Colonic mucosa (tissue), 4 donors: ENCODE data around the gene ANXA8L1. TPM values are rescaled to one million over a fixed set of nuclear protein-coding genes. Genes with fewer than 3 reads are reported as not detected.
"Not testable (repeated sequence)": the region's sequence is repeated elsewhere in the genome, so short reads cannot be mapped to it uniquely, and the experiment has no call there.

Experiments used
- DNase-seq: peaks from one replicate; pipeline ENCODE4 v3.0.0-alpha.2; 2020
- H3K27ac ChIP-seq: fragments of 200-600 bp; one replicate; pipeline ENCODE4 v1.8.0; 2021
- H3K27me3 ChIP-seq: fragments of 200-600 bp; one replicate; pipeline ENCODE4 v1.8.0; 2021
- H3K36me3 ChIP-seq: fragments of 200-600 bp; one replicate; pipeline ENCODE4 v1.8.0; 2021
- H3K4me1 ChIP-seq: fragments of 200-600 bp; one replicate; pipeline ENCODE4 v1.8.0; 2021; ENCODE audit warnings: mild to moderate bottlenecking
- H3K4me3 ChIP-seq: fragments of 200-600 bp; one replicate; pipeline ENCODE4 v1.8.0; 2021
- H3K9ac ChIP-seq, 2 donors: one replicate each; pipeline ENCODE4 v1.7.0; 2013; ENCODE audit warnings: control low read depth in 2 of 2, low read depth in 2 of 2, low read length in 2 of 2
- H3K9me3 ChIP-seq: fragments of 200-600 bp; one replicate; pipeline ENCODE4 v1.8.0; 2021
- CTCF ChIP-seq: fragments of 200-600 bp; IDR thresholded peaks from one replicate; pipeline ENCODE4 v1.8.0; 2022; ENCODE audit warnings: antibody characterized with exemption, mild to moderate bottlenecking
- intact Hi-C: fragments of 100-400 bp; cut with DNase I; formaldehyde crosslinking; loops from one replicate; pipeline ENCODE4 v1.14.1; 2022
- total RNA-seq, 2 donors: library from RNA; stranded (reverse); fragmentation: NEBNext Ultra II Directional in 1 of 2; extraction: Animal tissue kit (Norgen Biotek cat#: 25700) in 1 of 2; gene quantifications; one replicate each; pipeline ENCODE4 v1.2.1, GENCODE V29; 2021
- donor health status: healthy.
- donor health status: DM: no; HTN: no; CAD: no.
- donor health status: DM: no; HTN: no; CAD: no.

The ANXA8L1 gene
- not detected for total RNA-seq

GRCh38 chr10:46375406-46375805 is at the start of gene ANXA8L1:
Gene ANXA8L1 (plus strand): TSS chr10:46375776. CDS start chr10:46375852, 76 bp downstream.
- H3K9ac ChIP-seq, H3K36me3 ChIP-seq, H3K4me3 ChIP-seq, intact Hi-C loops, H3K9me3 ChIP-seq, H3K4me1 ChIP-seq, H3K27me3 ChIP-seq, DNase-seq, H3K27ac ChIP-seq: not testable (repeated sequence)

GRCh38 chr10:46326066-46326465 is 49.5 kb upstream of the ANXA8L1 start:
- H3K4me3 ChIP-seq: no peak overlapping the region
- H3K27me3 ChIP-seq: no peaks in the 10 kb centered on the region
- H3K27ac ChIP-seq: no peak overlapping the region
- no peak for TF ChIP-seq CTCF
- no peak overlapping the region for H3K9ac ChIP-seq
- intact Hi-C loops: no loop called here
- no peaks in the 10 kb centered on the region for H3K36me3 ChIP-seq
- no peaks in the 10 kb centered on the region for H3K9me3 ChIP-seq
- no peaks in the 10 kb centered on the region for H3K4me1 ChIP-seq
- no peak for DNase-seq

GRCh38 chr10:46326971-46327370 is 48.6 kb upstream of the ANXA8L1 start:
- Histone ChIP-seq H3K27me3 (no peaks in the 10 kb centered on the region), H3K27ac (no peak overlapping the region), H3K36me3 (no peaks in the 10 kb centered on the region), H3K9ac (no peak overlapping the region), H3K9me3 (no peaks in the 10 kb centered on the region), H3K4me1 (no peaks in the 10 kb centered on the region), H3K4me3 (no peak overlapping the region)
- TF ChIP-seq CTCF: no peak
- no peak for DNase-seq
- intact Hi-C loops: no loop called here

GRCh38 chr10:46327685-46328084 is 47.9 kb upstream of the ANXA8L1 start:
- H3K4me1 ChIP-seq: no peaks in the 10 kb centered on the region
- no peaks in the 10 kb centered on the region for H3K36me3 ChIP-seq
- no peak overlapping the region for H3K4me3 ChIP-seq
- H3K9ac ChIP-seq: no peak overlapping the region
- no peaks in the 10 kb centered on the region for H3K9me3 ChIP-seq
- DNase-seq: no peak
- H3K27me3 ChIP-seq: no peaks in the 10 kb centered on the region
- H3K27ac ChIP-seq: no peak overlapping the region
- intact Hi-C loops: no loop called here
- TF ChIP-seq CTCF: no peak

GRCh38 chr10:46328853-46329689 is 46.5 kb upstream of the ANXA8L1 start:
- no peaks in the 10 kb centered on the region for H3K27me3 ChIP-seq
- H3K9ac ChIP-seq: no peak overlapping the region
- H3K36me3 ChIP-seq: no peaks in the 10 kb centered on the region
- no peaks in the 10 kb centered on the region for H3K9me3 ChIP-seq
- no peak for DNase-seq
- no peak for TF ChIP-seq CTCF
- H3K4me1 ChIP-seq: no peaks in the 10 kb centered on the region
- no peak overlapping the region for H3K4me3 ChIP-seq
- H3K27ac ChIP-seq: no peak overlapping the region
- intact Hi-C loops: no loop called here

GRCh38 chr10:46329690-46330016 is 45.9 kb upstream of the ANXA8L1 start:
- Histone ChIP-seq H3K9ac (no peak overlapping the region), H3K27me3 (no peaks in the 10 kb centered on the region), H3K36me3 (no peaks in the 10 kb centered on the region), H3K9me3 (no peaks in the 10 kb centered on the region), H3K4me1 (no peaks in the 10 kb centered on the region), H3K4me3 (no peak overlapping the region), H3K27ac (no peak overlapping the region)
- DNase-seq: no peak
- intact Hi-C loops: no loop called here
- no peak for TF ChIP-seq CTCF
